MG63 (cell line): Measurements from ENCODE around the gene KHNYN. TPM values are rescaled to one million over a fixed set of nuclear protein-coding genes. Genes with fewer than 3 reads are reported as not detected.
A peak's percentile ranks its signal among the peaks of the same experiment; 100 is the strongest.
"Not testable (repeated sequence)": the region's sequence is repeated elsewhere in the genome, so short reads cannot be mapped to it uniquely, and the experiment has no call there.

ENCODE experiments used
- DNase-seq: peaks from one replicate; pipeline ENCODE4 v3.0.0-alpha.2; 2020
- H3K27me3 ChIP-seq: fragments of 250-450 bp; sonication (Bioruptor Pico); 2 replicates; pipeline ENCODE4 v1.5.1; 2020; ENCODE audit warnings: mild to moderate bottlenecking, moderate library complexity
- H3K36me3 ChIP-seq: fragments of 250-450 bp; sonication (Bioruptor Pico); 2 replicates; pipeline ENCODE4 v1.5.1; 2020; ENCODE audit warnings: mild to moderate bottlenecking, moderate library complexity
- H3K4me3 ChIP-seq: fragments of 250-450 bp; sonication (Bioruptor Pico); 2 replicates; pipeline ENCODE4 v1.5.1; 2020; ENCODE audit warnings: mild to moderate bottlenecking, moderate library complexity
- H3K9me3 ChIP-seq: fragments of 250-450 bp; sonication (Bioruptor Pico); 2 replicates; pipeline ENCODE4 v1.5.1; 2020; ENCODE audit warnings: mild to moderate bottlenecking, moderate library complexity
- total RNA-seq: library from RNA; depleted of rRNA; stranded (reverse); fragments of >200 nt; shearing (Covaris generic); gene quantifications from 2 replicates; pipeline ENCODE4 v1.2.3, GENCODE V29; 2014; ENCODE audit warnings: low replicate concordance; rRNA removed

The KHNYN gene
- 19.1 and 30.7 TPM in 2 replicates for total RNA-seq

GRCh38 chr14:24429395-24430142 is at the start of gene KHNYN, which contains the start of gene CBLN3:
Gene KHNYN (plus strand): TSS chr14:24429954. CDS start chr14:24430731, 777 bp downstream.
Gene CBLN3 (minus strand): TSS chr14:24429668. CDS start chr14:24429054, 614 bp downstream.
- Histone ChIP-seq H3K36me3 (peaks cover 26% of the 10 kb centered on the region), H3K4me3 (peak within 1 kb of the TSS; percentile 74), H3K9me3 (no peaks in the 10 kb centered on the region), H3K27me3 (no peaks in the 10 kb centered on the region)
- DNase-seq: peak; percentile 91

GRCh38 chr14:24381363-24382063 is 48.2 kb upstream of the KHNYN start:
- no peaks in the 10 kb centered on the region for H3K27me3 ChIP-seq
- no peak for DNase-seq
- H3K4me3 ChIP-seq: no peak overlapping the region

GRCh38 chr14:24382064-24382371 is 47.7 kb upstream of the KHNYN start:
- Histone ChIP-seq H3K36me3 (no peaks in the 10 kb centered on the region), H3K4me3 (no peak overlapping the region), H3K9me3 (no peaks in the 10 kb centered on the region), H3K27me3 (no peaks in the 10 kb centered on the region)
- no peak for DNase-seq

More at GRCh38 chr14:24381363-24382063, 48.2 kb upstream of the KHNYN start:
- no peaks in the 10 kb centered on the region for H3K36me3 ChIP-seq
- no peaks in the 10 kb centered on the region for H3K9me3 ChIP-seq

- Histone ChIP-seq H3K9me3 (no peaks in the 10 kb centered on the region), H3K4me3 (no peak overlapping the region), H3K36me3 (no peaks in the 10 kb centered on the region), H3K27me3 (no peaks in the 10 kb centered on the region)
- DNase-seq: no peak
These were observed 45.6 kb upstream of the KHNYN start for GRCh38 chr14:24384169-24384568.

GRCh38 chr14:24385524-24385923 is 44.2 kb upstream of the KHNYN start:
- H3K4me3 ChIP-seq: no peak overlapping the region
- DNase-seq: no peak
- H3K36me3 ChIP-seq: no peaks in the 10 kb centered on the region
- no peaks in the 10 kb centered on the region for H3K27me3 ChIP-seq
- H3K9me3 ChIP-seq: no peaks in the 10 kb centered on the region

GRCh38 chr14:24387009-24387345 is 42.8 kb upstream of the KHNYN start:
- Histone ChIP-seq H3K36me3 (no peaks in the 10 kb centered on the region), H3K4me3 (no peak overlapping the region), H3K27me3 (no peaks in the 10 kb centered on the region), H3K9me3 (no peaks in the 10 kb centered on the region)
- DNase-seq: no peak

- not testable (repeated sequence) for H3K36me3 ChIP-seq, H3K9me3 ChIP-seq, H3K4me3 ChIP-seq, H3K27me3 ChIP-seq, DNase-seq
These were observed 42.2 kb upstream of the KHNYN start for GRCh38 chr14:24387579-24387978.

- no peak for DNase-seq
- no peaks in the 10 kb centered on the region for H3K27me3 ChIP-seq
These were observed 41.1 kb upstream of the KHNYN start for GRCh38 chr14:24388474-24389179.

GRCh38 chr14:24389226-24389848 is 40.4 kb upstream of the KHNYN start:
- DNase-seq: no peak

More at GRCh38 chr14:24388474-24389179, 41.1 kb upstream of the KHNYN start:
- no peak overlapping the region for H3K4me3 ChIP-seq
- H3K36me3 ChIP-seq: no peaks in the 10 kb centered on the region
- H3K9me3 ChIP-seq: no peaks in the 10 kb centered on the region

GRCh38 chr14:24390701-24391468 is 38.9 kb upstream of the KHNYN start:
- H3K4me3 ChIP-seq: no peak overlapping the region
- no peaks in the 10 kb centered on the region for H3K36me3 ChIP-seq
- H3K27me3 ChIP-seq: no peaks in the 10 kb centered on the region
- H3K9me3 ChIP-seq: no peaks in the 10 kb centered on the region
- DNase-seq: peak; percentile 54

More at GRCh38 chr14:24389226-24389848, 40.4 kb upstream of the KHNYN start:
- Histone ChIP-seq H3K27me3 (no peaks in the 10 kb centered on the region), H3K4me3 (no peak overlapping the region), H3K36me3 (no peaks in the 10 kb centered on the region), H3K9me3 (no peaks in the 10 kb centered on the region)

- no peaks in the 10 kb centered on the region for H3K27me3 ChIP-seq
- H3K36me3 ChIP-seq: no peaks in the 10 kb centered on the region
- DNase-seq: no peak
- H3K9me3 ChIP-seq: no peaks in the 10 kb centered on the region
- H3K4me3 ChIP-seq: no peak overlapping the region
These were observed 37.2 kb upstream of the KHNYN start for GRCh38 chr14:24392325-24393091.

GRCh38 chr14:24394275-24394674 is 35.5 kb upstream of the KHNYN start:
- no peaks in the 10 kb centered on the region for H3K36me3 ChIP-seq
- no peak for DNase-seq
- H3K4me3 ChIP-seq: no peak overlapping the region
- H3K9me3 ChIP-seq: no peaks in the 10 kb centered on the region
- H3K27me3 ChIP-seq: no peaks in the 10 kb centered on the region

- Histone ChIP-seq H3K4me3 (no peak overlapping the region), H3K9me3 (no peaks in the 10 kb centered on the region), H3K36me3 (no peaks in the 10 kb centered on the region), H3K27me3 (no peaks in the 10 kb centered on the region)
- no peak for DNase-seq
These were observed 33.9 kb upstream of the KHNYN start for GRCh38 chr14:24395609-24396582.

GRCh38 chr14:24397639-24398292 is 32.0 kb upstream of the KHNYN start:
- Histone ChIP-seq H3K9me3 (no peaks in the 10 kb centered on the region), H3K4me3 (no peak overlapping the region), H3K36me3 (no peaks in the 10 kb centered on the region), H3K27me3 (no peaks in the 10 kb centered on the region)
- DNase-seq: no peak
